H9 (cell line): ENCODE measurements around the gene HPCAL1. TPM values are rescaled to one million over a fixed set of nuclear protein-coding genes. Genes with fewer than 3 reads are reported as not detected.
"Not testable (repeated sequence)": the region's sequence is repeated elsewhere in the genome, so short reads cannot be mapped to it uniquely, and the experiment has no call there.

Source experiments
- DNase-seq: peaks from one replicate; pipeline ENCODE4 v3.0.0-alpha.2; 2017
- H2AFZ ChIP-seq: one replicate; pipeline ENCODE4 v1.6.1; 2013; ENCODE audit warnings: mild to moderate bottlenecking, low read length, control low read depth, moderate library complexity
- H2AK5ac ChIP-seq: 2 replicates; pipeline ENCODE4 v1.6.1; 2013; ENCODE audit warnings: low read length, control low read depth, mixed read lengths; ENCODE audit not compliant: insufficient read length
- H2BK120ac ChIP-seq: one replicate; pipeline ENCODE4 v1.6.1; 2013; ENCODE audit warnings: low read depth, mild to moderate bottlenecking, low read length, control low read depth, inconsistent platforms; ENCODE audit not compliant: poor library complexity, severe bottlenecking
- H2BK12ac ChIP-seq: 2 replicates; pipeline ENCODE4 v1.6.1; 2013; ENCODE audit warnings: low read length, control low read depth, mixed read lengths, low read depth; ENCODE audit not compliant: insufficient read length
- H2BK15ac ChIP-seq: 2 replicates; pipeline ENCODE4 v1.6.1; 2013; ENCODE audit warnings: low read depth, low read length, control low read depth
- H2BK20ac ChIP-seq: one replicate; pipeline ENCODE4 v1.6.1; 2013; ENCODE audit warnings: low read depth, mild to moderate bottlenecking, low read length, control low read depth, inconsistent platforms; ENCODE audit not compliant: poor library complexity, severe bottlenecking
- H2BK5ac ChIP-seq: 2 replicates; pipeline ENCODE4 v1.6.1; 2013; ENCODE audit warnings: low read length, control low read depth, mixed read lengths; ENCODE audit not compliant: insufficient read length
- H3K14ac ChIP-seq: 2 replicates; pipeline ENCODE4 v1.6.1; 2013; ENCODE audit warnings: low read length, control low read depth; ENCODE audit not compliant: insufficient read depth
- H3K18ac ChIP-seq: 2 replicates; pipeline ENCODE4 v1.6.1; 2013; ENCODE audit warnings: low read depth, mild to moderate bottlenecking, mixed read lengths, low read length, control low read depth; ENCODE audit not compliant: insufficient read length
- H3K23ac ChIP-seq: 2 replicates; pipeline ENCODE4 v1.6.1; 2013; ENCODE audit warnings: low read length, control low read depth, mixed read lengths, low read depth; ENCODE audit not compliant: insufficient read length
- H3K23me2 ChIP-seq: 2 replicates; pipeline ENCODE4 v1.6.1; 2013; ENCODE audit warnings: low read depth, mild to moderate bottlenecking, mixed read lengths, low read length, control low read depth; ENCODE audit not compliant: insufficient read length, poor library complexity, severe bottlenecking
- H3K27ac ChIP-seq: 2 replicates; pipeline ENCODE4 v1.5.1; 2013; ENCODE audit warnings: low read length, control low read depth, mixed read lengths, low read depth; ENCODE audit not compliant: insufficient read length
- H3K27me3 ChIP-seq: 2 replicates; pipeline ENCODE4 v1.6.1; 2013; ENCODE audit warnings: low read length, control low read depth, inconsistent platforms; ENCODE audit not compliant: insufficient read depth
- H3K4ac ChIP-seq: 2 replicates; pipeline ENCODE4 v1.6.1; 2013; ENCODE audit warnings: low read depth, mild to moderate bottlenecking, control low read depth, inconsistent platforms, low read length, moderate library complexity
- H3K4me1 ChIP-seq: 2 replicates; pipeline ENCODE4 v1.6.1; 2013; ENCODE audit warnings: low read length, control low read depth, inconsistent platforms; ENCODE audit not compliant: insufficient read depth
- H3K4me2 ChIP-seq: 2 replicates; pipeline ENCODE4 v1.6.1; 2013; ENCODE audit warnings: low read length, control low read depth, mixed read lengths; ENCODE audit not compliant: insufficient read length, insufficient read depth
- H3K56ac ChIP-seq: 2 replicates; pipeline ENCODE4 v1.6.1; 2013; ENCODE audit warnings: low read depth, mild to moderate bottlenecking, mixed read lengths, low read length, control low read depth; ENCODE audit not compliant: insufficient read length
- H3K79me1 ChIP-seq: 2 replicates; pipeline ENCODE4 v1.6.1; 2013; ENCODE audit warnings: low read depth, mild to moderate bottlenecking, moderate library complexity, low read length, control low read depth, inconsistent platforms; ENCODE audit not compliant: insufficient read depth, poor library complexity, severe bottlenecking
- H3K79me2 ChIP-seq: 2 replicates; pipeline ENCODE4 v1.6.1; 2013; ENCODE audit warnings: low read length, control low read depth, inconsistent platforms; ENCODE audit not compliant: insufficient read depth
- H3K9ac ChIP-seq: 2 replicates; pipeline ENCODE4 v1.6.1; 2013; ENCODE audit warnings: low read length, control low read depth, mixed read lengths; ENCODE audit not compliant: insufficient read length; ENCODE audit errors: extremely low read depth
- H3K9me3 ChIP-seq: one replicate; pipeline ENCODE4 v1.6.1; 2013; ENCODE audit warnings: low read depth, low read length, inconsistent platforms; ENCODE audit not compliant: control insufficient read depth
- H3T11ph ChIP-seq: one replicate; pipeline ENCODE4 v1.6.1; 2013; ENCODE audit warnings: mild to moderate bottlenecking, low read length, control low read depth, inconsistent platforms
- H4K20me1 ChIP-seq: one replicate; pipeline ENCODE4 v1.6.1; 2013; ENCODE audit not compliant: control insufficient read depth, insufficient read length, insufficient read depth
- H4K5ac ChIP-seq: 2 replicates; pipeline ENCODE4 v1.6.1; 2013; ENCODE audit warnings: low read depth, mild to moderate bottlenecking, mixed read lengths, low read length, control low read depth; ENCODE audit not compliant: insufficient read length
- H4K8ac ChIP-seq: replicated peaks from 2 replicates; pipeline ENCODE4 v1.6.1; 2013; ENCODE audit warnings: low read length, control low read depth, mixed read lengths, low read depth; ENCODE audit not compliant: insufficient read length
- H4K91ac ChIP-seq: 2 replicates; pipeline ENCODE4 v1.6.1; 2013; ENCODE audit warnings: low read depth, mild to moderate bottlenecking, moderate library complexity, mixed read lengths, low read length, control low read depth; ENCODE audit not compliant: insufficient read length
- H3K27ac Mint-ChIP-seq, 3 experiments: 2 replicates in 2 of 3; 3 replicates in 1 of 3; pipeline ENCODE4 v1.8.0; 2020 to 2021; ENCODE audit warnings: mixed read lengths in 3 of 3, mild to moderate bottlenecking in 1 of 3, moderate library complexity in 1 of 3
- H3K27me3 Mint-ChIP-seq: 2 replicates; pipeline ENCODE4 v1.8.0; 2021; ENCODE audit warnings: low read depth, mild to moderate bottlenecking, moderate library complexity, mixed read lengths
- H3K36me3 Mint-ChIP-seq, 3 experiments: 2 replicates in 2 of 3; 3 replicates in 1 of 3; pipeline ENCODE4 v1.8.0; 2020 to 2021; ENCODE audit warnings: low read depth in 3 of 3, mixed read lengths in 3 of 3; ENCODE audit not compliant: insufficient read depth in 1 of 3
- H3K4me1 Mint-ChIP-seq, 2 experiments: 2 replicates each; pipeline ENCODE4 v1.8.0; 2020; ENCODE audit warnings: mixed read lengths in 2 of 2
- H3K4me3 Mint-ChIP-seq, 2 experiments: 2 replicates in 1 of 2; 3 replicates in 1 of 2; pipeline ENCODE4 v1.8.0; 2020 to 2021; ENCODE audit warnings: mild to moderate bottlenecking in 2 of 2, mixed read lengths in 2 of 2, moderate library complexity in 1 of 2
- H3K9me3 Mint-ChIP-seq, 2 experiments: 2 replicates in 1 of 2; 3 replicates in 1 of 2; pipeline ENCODE4 v1.8.0; 2020; ENCODE audit warnings: mild to moderate bottlenecking in 2 of 2, mixed read lengths in 2 of 2, moderate library complexity in 1 of 2
- CTCF ChIP-seq: fragments of 200-600 bp; sonication (generic); conservative IDR thresholded peaks from 3 replicates; pipeline ENCODE4 v1.8.0; 2021; ENCODE audit warnings: antibody characterized with exemption, mild to moderate bottlenecking
- WGBS: extraction: QIAGEN DNeasy Blood & Tissue Kit; methylation state at CpG from one replicate; pipeline ENCODE4 v1.1.7; 2013; ENCODE audit warnings: missing lambda C conversion rate, low lambda C conversion rate, mixed read lengths; ENCODE audit not compliant: insufficient read length; ENCODE audit errors: extremely low coverage; 5-methylcytosine and 5-hydroxymethylcytosine counted together
- total RNA-seq: library from RNA; stranded (reverse); gene quantifications from 2 replicates; pipeline ENCODE4 v1.2.1, GENCODE V29; 2021

The HPCAL1 gene
- total RNA-seq, 1 experiment from 2014 or later, result 4.7 TPM

DNA sequence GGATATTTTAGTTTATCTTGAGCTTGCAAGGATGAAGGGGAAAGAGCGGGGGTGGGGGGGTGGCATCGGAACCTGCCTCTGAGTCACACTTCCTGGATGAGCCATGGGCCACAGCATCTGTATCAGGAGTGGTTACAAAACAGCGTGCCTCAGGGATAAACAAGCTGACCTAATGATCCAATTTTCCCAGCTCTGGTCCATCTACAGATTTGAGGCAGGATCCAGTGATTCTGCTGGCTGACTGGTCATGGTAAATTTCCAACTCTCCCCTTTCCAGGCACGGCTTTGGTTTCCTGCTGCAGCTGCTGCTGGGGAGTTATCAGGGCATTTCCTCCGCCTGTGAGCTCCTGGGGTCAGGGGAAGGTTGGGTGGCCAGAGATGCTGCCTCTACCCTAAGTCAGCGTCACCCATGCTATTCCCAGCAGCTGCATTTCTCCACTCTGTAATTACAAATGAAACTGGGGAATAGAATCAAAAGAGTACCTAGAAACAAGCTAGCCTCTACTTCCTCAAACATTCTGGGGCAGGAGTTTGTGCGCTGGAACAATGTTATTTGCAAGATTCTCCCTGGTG lies 4.7 kb upstream of the HPCAL1 start:
- H3K18ac ChIP-seq, result no peak overlapping the region
- H2BK120ac ChIP-seq, result no peak overlapping the region
- no peak for DNase-seq
- no peak overlapping the region for H3K27ac Mint-ChIP-seq
- no peak overlapping the region for H2AK5ac ChIP-seq
- H3K9ac ChIP-seq, result no peak overlapping the region
- H3K27me3 ChIP-seq, result no peaks in the 10 kb centered on the region; the same call in 1 of the 2 replicates
- H3K23me2 ChIP-seq, result peaks cover 5% of the 10 kb centered on the region
- no peak overlapping the region for H2BK20ac ChIP-seq
- H3K9me3 ChIP-seq, result no peaks in the 10 kb centered on the region
- no peak overlapping the region for H3K23ac ChIP-seq
- H3K56ac ChIP-seq, result no peak overlapping the region
- no peak overlapping the region for H3K4me2 ChIP-seq
- no peak overlapping the region for H2AFZ ChIP-seq
- peaks cover 25 to 29% of the 10 kb centered on the region in 2 experiments for H3K4me1 Mint-ChIP-seq
- no peaks in the 10 kb centered on the region for H3K79me2 ChIP-seq
- H3K4ac ChIP-seq, result no peak overlapping the region
- H3K79me1 ChIP-seq, result no peaks in the 10 kb centered on the region
- no peak overlapping the region for H3K4me3 Mint-ChIP-seq
- peaks cover 3 to 17% (median 4%) of the 10 kb centered on the region in 3 experiments; a peak in 4 of 7 replicates for H3K36me3 Mint-ChIP-seq
- no peak overlapping the region for H4K91ac ChIP-seq
- no peak overlapping the region for H3T11ph ChIP-seq
- H3K27me3 Mint-ChIP-seq, result peaks cover 4% of the 10 kb centered on the region
- TF ChIP-seq CTCF, result no peak
- peaks cover 13 to 14% of the 10 kb centered on the region in 2 experiments for H3K9me3 Mint-ChIP-seq
- no peak overlapping the region for H4K8ac ChIP-seq
- no peak overlapping the region for H4K5ac ChIP-seq
- WGBS, result no CpG with 5 or more reads among the region's 7 CpGs
- H2BK12ac ChIP-seq, result no peak overlapping the region
- H3K4me1 ChIP-seq, result peaks cover 2% of the 10 kb centered on the region; the same call in 1 of the 2 replicates
- H3K14ac ChIP-seq, result no peak overlapping the region; the same call in 1 of the 2 replicates
- H4K20me1 ChIP-seq, result no peaks in the 10 kb centered on the region
- H2BK15ac ChIP-seq, result no peak overlapping the region
- no peak overlapping the region for H2BK5ac ChIP-seq
- no peak overlapping the region for H3K27ac ChIP-seq

GRCh38 chr2:10298777-10299176 lies 3.9 kb upstream of the HPCAL1 start:
- H3K27me3 Mint-ChIP-seq, H3K4me1 ChIP-seq, H2BK120ac ChIP-seq, H4K8ac ChIP-seq, H3T11ph ChIP-seq, H2AK5ac ChIP-seq, H4K20me1 ChIP-seq, H2BK5ac ChIP-seq, H3K27me3 ChIP-seq, H3K14ac ChIP-seq, H3K23ac ChIP-seq, H2BK12ac ChIP-seq, H3K27ac Mint-ChIP-seq, H3K79me1 ChIP-seq, H3K18ac ChIP-seq, H3K9me3 ChIP-seq, H3K56ac ChIP-seq, H3K4me3 Mint-ChIP-seq, H4K5ac ChIP-seq, H3K4ac ChIP-seq, H2BK15ac ChIP-seq, H3K27ac ChIP-seq, H3K4me2 ChIP-seq, H2BK20ac ChIP-seq, H3K9ac ChIP-seq, H2AFZ ChIP-seq, DNase-seq, H3K79me2 ChIP-seq, H4K91ac ChIP-seq: not testable (repeated sequence)
- H3K36me3 Mint-ChIP-seq, result peaks cover 3 to 14% (median 3%) of the 10 kb centered on the region in 3 experiments; a peak in 4 of 7 replicates
- peaks cover 11 to 13% of the 10 kb centered on the region in 2 experiments for H3K9me3 Mint-ChIP-seq
- peaks cover 11% of the 10 kb centered on the region for H3K23me2 ChIP-seq
- H3K4me1 Mint-ChIP-seq, result peaks cover 28 to 33% of the 10 kb centered on the region in 2 experiments
